BE2C (cell line): ENCODE measurements around the gene DPT.

Experiments
- DNase-seq: peaks from one replicate; pipeline ENCODE4 v3.0.0-alpha.2; 2020
- H3K27me3 ChIP-seq: fragments of 250-450 bp; sonication (Bioruptor Pico); 2 replicates; pipeline ENCODE4 v1.5.1; 2020; ENCODE audit warnings: mild to moderate bottlenecking
- H3K36me3 ChIP-seq: fragments of 250-450 bp; sonication (Bioruptor Pico); 2 replicates; pipeline ENCODE4 v1.5.1; 2020; ENCODE audit warnings: mild to moderate bottlenecking
- H3K4me1 ChIP-seq: fragments of 250-450 bp; sonication (Bioruptor Pico); 2 replicates; pipeline ENCODE4 v1.5.1; 2020
- H3K4me3 ChIP-seq: 2 replicates; pipeline ENCODE4 v1.5.1; 2011; ENCODE audit warnings: low read depth, low read length
- H3K9me3 ChIP-seq: fragments of 250-450 bp; sonication (Bioruptor Pico); 2 replicates; pipeline ENCODE4 v1.5.1; 2020
- TF ChIP-seq, protein P1 (sequence below): IDR thresholded peaks from 2 replicates; pipeline ENCODE4 v1.5.1; 2012; ENCODE audit warnings: mild to moderate bottlenecking, low read depth, low read length

The DPT gene

GRCh38 chr1:168742386-168742785 is 13.4 kb upstream of the DPT start:
- no peaks in the 10 kb centered on the region for H3K27me3 ChIP-seq
- TF ChIP-seq, protein P1, sequence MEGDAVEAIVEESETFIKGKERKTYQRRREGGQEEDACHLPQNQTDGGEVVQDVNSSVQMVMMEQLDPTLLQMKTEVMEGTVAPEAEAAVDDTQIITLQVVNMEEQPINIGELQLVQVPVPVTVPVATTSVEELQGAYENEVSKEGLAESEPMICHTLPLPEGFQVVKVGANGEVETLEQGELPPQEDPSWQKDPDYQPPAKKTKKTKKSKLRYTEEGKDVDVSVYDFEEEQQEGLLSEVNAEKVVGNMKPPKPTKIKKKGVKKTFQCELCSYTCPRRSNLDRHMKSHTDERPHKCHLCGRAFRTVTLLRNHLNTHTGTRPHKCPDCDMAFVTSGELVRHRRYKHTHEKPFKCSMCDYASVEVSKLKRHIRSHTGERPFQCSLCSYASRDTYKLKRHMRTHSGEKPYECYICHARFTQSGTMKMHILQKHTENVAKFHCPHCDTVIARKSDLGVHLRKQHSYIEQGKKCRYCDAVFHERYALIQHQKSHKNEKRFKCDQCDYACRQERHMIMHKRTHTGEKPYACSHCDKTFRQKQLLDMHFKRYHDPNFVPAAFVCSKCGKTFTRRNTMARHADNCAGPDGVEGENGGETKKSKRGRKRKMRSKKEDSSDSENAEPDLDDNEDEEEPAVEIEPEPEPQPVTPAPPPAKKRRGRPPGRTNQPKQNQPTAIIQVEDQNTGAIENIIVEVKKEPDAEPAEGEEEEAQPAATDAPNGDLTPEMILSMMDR = no peak
- DNase-seq = no peak
- H3K4me3 ChIP-seq = no peak overlapping the region
- H3K36me3 ChIP-seq = no peaks in the 10 kb centered on the region
- peaks cover 7% of the 10 kb centered on the region; the same call in 1 of the 2 replicates for H3K4me1 ChIP-seq
- no peaks in the 10 kb centered on the region; the same call in none of the 2 replicates for H3K9me3 ChIP-seq

- Histone ChIP-seq H3K9me3 (no peaks in the 10 kb centered on the region; the same call in none of the 2 replicates), H3K4me1 (peaks cover 7% of the 10 kb centered on the region; the same call in 1 of the 2 replicates), H3K4me3 (no peak overlapping the region), H3K36me3 (no peaks in the 10 kb centered on the region), H3K27me3 (no peaks in the 10 kb centered on the region)
- TF ChIP-seq, protein P1 = no peak
- no peak for DNase-seq
Observed at GRCh38 chr1:168739908-168740307, 10.9 kb upstream of the DPT start.

DNA sequence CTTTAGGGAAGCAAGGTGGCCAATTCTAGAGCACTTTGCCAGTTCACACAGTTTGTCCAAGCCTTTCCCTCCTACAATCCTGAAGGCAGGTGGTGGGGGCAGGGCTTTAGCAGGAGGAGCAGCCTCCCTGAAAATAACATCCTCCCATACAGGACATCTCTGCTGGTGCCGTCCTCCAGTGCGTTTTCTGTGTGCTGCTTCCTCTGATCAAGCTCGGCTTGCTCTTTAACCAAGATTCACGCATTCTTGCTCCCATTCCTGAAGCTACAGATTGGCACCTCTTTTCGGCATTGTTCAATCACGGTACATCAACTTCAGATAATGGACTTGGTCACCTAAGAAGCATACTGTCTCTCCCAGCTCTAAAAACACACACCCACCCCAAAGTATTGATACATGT is 7.5 kb upstream of the DPT start:
- TF ChIP-seq, protein P1 = no peak
- Histone ChIP-seq H3K4me1 (peaks cover 9% of the 10 kb centered on the region; the same call in 1 of the 2 replicates), H3K36me3 (no peaks in the 10 kb centered on the region), H3K9me3 (no peaks in the 10 kb centered on the region; the same call in 1 of the 2 replicates), H3K27me3 (no peaks in the 10 kb centered on the region), H3K4me3 (no peak overlapping the region)
- no peak for DNase-seq

GRCh38 chr1:168735974-168736373 is 7.0 kb upstream of the DPT start:
- Histone ChIP-seq H3K27me3 (no peaks in the 10 kb centered on the region), H3K36me3 (no peaks in the 10 kb centered on the region), H3K4me1 (peaks cover 12% of the 10 kb centered on the region; the same call in 1 of the 2 replicates), H3K4me3 (no peak overlapping the region), H3K9me3 (no peaks in the 10 kb centered on the region; the same call in 1 of the 2 replicates)
- TF ChIP-seq, protein P1 = no peak
- DNase-seq = no peak

- H3K4me3 ChIP-seq = no peak overlapping the region
- H3K4me1 ChIP-seq = peaks cover 12% of the 10 kb centered on the region; the same call in 1 of the 2 replicates
- DNase-seq = no peak
- no peaks in the 10 kb centered on the region for H3K27me3 ChIP-seq
- no peaks in the 10 kb centered on the region; the same call in 1 of the 2 replicates for H3K9me3 ChIP-seq
- TF ChIP-seq, protein P1 = peak; percentile 32
- H3K36me3 ChIP-seq = no peaks in the 10 kb centered on the region
Observed at GRCh38 chr1:168734946-168735345, 5.9 kb upstream of the DPT start.

DNA sequence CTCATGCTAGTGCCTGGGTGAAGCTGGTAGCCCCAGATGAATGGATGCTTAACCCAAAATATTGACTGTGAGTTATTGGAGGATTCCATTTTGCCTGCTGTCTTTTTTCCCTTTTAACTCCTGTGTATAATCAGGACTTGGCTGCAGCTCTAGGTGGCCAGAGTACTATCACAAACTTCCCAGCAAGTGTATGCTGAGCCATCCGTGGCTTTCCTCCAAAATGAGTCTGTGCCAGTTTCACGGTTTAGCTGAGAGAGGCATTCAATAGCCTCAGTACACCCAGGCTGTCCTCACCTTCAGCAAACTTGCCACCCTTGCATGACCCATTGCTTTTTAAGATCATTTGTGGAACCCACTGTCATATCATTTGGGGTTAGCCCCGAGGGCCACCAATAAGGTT is 5.3 kb upstream of the DPT start:
- no peak for DNase-seq
- Histone ChIP-seq H3K27me3 (no peaks in the 10 kb centered on the region), H3K36me3 (no peaks in the 10 kb centered on the region), H3K4me3 (no peak overlapping the region), H3K9me3 (no peaks in the 10 kb centered on the region; the same call in 1 of the 2 replicates), H3K4me1 (peaks cover 12% of the 10 kb centered on the region; the same call in 1 of the 2 replicates)
- TF ChIP-seq, protein P1 = no peak
